ENCODE results near the gene MAPKAPK2.

GRCh38 chr1:206698011-206698410 lies 13.3 kb downstream of the MAPKAPK2 start:
- TF ChIP-seq ZNF843 (tag by site-specific recombination; IDR thresholded peaks at IDR 0.05) = no peak
- no peak for TF ChIP-seq ZNF350 (tag by site-specific recombination; IDR thresholded peaks at IDR 0.05)
- TF ChIP-seq, protein P1, sequence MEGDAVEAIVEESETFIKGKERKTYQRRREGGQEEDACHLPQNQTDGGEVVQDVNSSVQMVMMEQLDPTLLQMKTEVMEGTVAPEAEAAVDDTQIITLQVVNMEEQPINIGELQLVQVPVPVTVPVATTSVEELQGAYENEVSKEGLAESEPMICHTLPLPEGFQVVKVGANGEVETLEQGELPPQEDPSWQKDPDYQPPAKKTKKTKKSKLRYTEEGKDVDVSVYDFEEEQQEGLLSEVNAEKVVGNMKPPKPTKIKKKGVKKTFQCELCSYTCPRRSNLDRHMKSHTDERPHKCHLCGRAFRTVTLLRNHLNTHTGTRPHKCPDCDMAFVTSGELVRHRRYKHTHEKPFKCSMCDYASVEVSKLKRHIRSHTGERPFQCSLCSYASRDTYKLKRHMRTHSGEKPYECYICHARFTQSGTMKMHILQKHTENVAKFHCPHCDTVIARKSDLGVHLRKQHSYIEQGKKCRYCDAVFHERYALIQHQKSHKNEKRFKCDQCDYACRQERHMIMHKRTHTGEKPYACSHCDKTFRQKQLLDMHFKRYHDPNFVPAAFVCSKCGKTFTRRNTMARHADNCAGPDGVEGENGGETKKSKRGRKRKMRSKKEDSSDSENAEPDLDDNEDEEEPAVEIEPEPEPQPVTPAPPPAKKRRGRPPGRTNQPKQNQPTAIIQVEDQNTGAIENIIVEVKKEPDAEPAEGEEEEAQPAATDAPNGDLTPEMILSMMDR (tag by site-specific recombination; IDR thresholded peaks at IDR 0.05) = no peak
- no peak for TF ChIP-seq GLI4 (tag by site-specific recombination; IDR thresholded peaks at IDR 0.05)
- no peak for TF ChIP-seq ZNF133 (tag by site-specific recombination; IDR thresholded peaks at IDR 0.05)
- TF ChIP-seq ZNF19 (tag by site-specific recombination; IDR thresholded peaks at IDR 0.05; ENCODE audit: low read depth) = no peak
- TF ChIP-seq RBAK (tag by site-specific recombination; IDR thresholded peaks at IDR 0.05) = no peak
- TF ChIP-seq ZNF140 (tag by site-specific recombination; IDR thresholded peaks at IDR 0.05) = no peak
- no peak for TF ChIP-seq HOXC10 (CRISPR knock-in tag; IDR thresholded peaks at IDR 0.05)

All from HEK293 (cell line).